SJCRH30 (cell line): Measurements from ENCODE around the gene GRID1. TPM values are rescaled to one million over a fixed set of nuclear protein-coding genes. Genes with fewer than 3 reads are reported as not detected.
"Not testable (repeated sequence)": the region's sequence is repeated elsewhere in the genome, so short reads cannot be mapped to it uniquely, and the experiment has no call there.

Experiments
- DNase-seq, 2 experiments: peaks; one replicate each; pipeline ENCODE4 v3.0.0-alpha.2; 2015 to 2020
- H3K27ac ChIP-seq: fragments of 250-450 bp; sonication (Bioruptor Pico); 2 replicates; pipeline ENCODE4 v1.5.1; 2020; ENCODE audit warnings: mild to moderate bottlenecking, moderate library complexity
- H3K27me3 ChIP-seq: fragments of 250-450 bp; sonication (Bioruptor Pico); 2 replicates; pipeline ENCODE4 v1.5.1; 2020; ENCODE audit warnings: mild to moderate bottlenecking, moderate library complexity
- H3K36me3 ChIP-seq: fragments of 250-450 bp; sonication (Bioruptor Pico); 2 replicates; pipeline ENCODE4 v1.5.1; 2020; ENCODE audit warnings: mild to moderate bottlenecking, moderate library complexity
- H3K4me1 ChIP-seq: fragments of 250-450 bp; sonication (Bioruptor Pico); 2 replicates; pipeline ENCODE4 v1.5.1; 2020; ENCODE audit warnings: mild to moderate bottlenecking, moderate library complexity
- H3K4me3 ChIP-seq: fragments of 250-450 bp; sonication (Bioruptor Pico); 2 replicates; pipeline ENCODE4 v1.5.1; 2020; ENCODE audit warnings: mild to moderate bottlenecking, moderate library complexity
- H3K9me3 ChIP-seq: fragments of 250-450 bp; sonication (Bioruptor Pico); replicated peaks from 2 replicates; pipeline ENCODE4 v1.5.1; 2020; ENCODE audit warnings: mild to moderate bottlenecking, moderate library complexity
- total RNA-seq: library from RNA; depleted of rRNA; stranded (reverse); fragments of >200 nt; shearing (Covaris generic); gene quantifications from 2 replicates; pipeline ENCODE4 v1.2.3, GENCODE V29; 2014

Gene GRID1
- total RNA-seq, 1 experiment from 2014 or later = not detected

GRCh38 chr10:86123304-86123703 is 243.3 kb downstream of the GRID1 start:
- H3K27ac ChIP-seq = no peak overlapping the region
- H3K4me1 ChIP-seq = no peaks in the 10 kb centered on the region
- no peaks in the 10 kb centered on the region for H3K36me3 ChIP-seq
- DNase-seq = no peak
- no peak overlapping the region for H3K4me3 ChIP-seq
- H3K27me3 ChIP-seq = no peaks in the 10 kb centered on the region
- no peaks in the 10 kb centered on the region for H3K9me3 ChIP-seq

- no peaks in the 10 kb centered on the region for H3K4me1 ChIP-seq
- H3K27me3 ChIP-seq = no peaks in the 10 kb centered on the region
- H3K36me3 ChIP-seq = no peaks in the 10 kb centered on the region
- no peaks in the 10 kb centered on the region for H3K9me3 ChIP-seq
- H3K4me3 ChIP-seq = no peak overlapping the region
- no peak overlapping the region for H3K27ac ChIP-seq
- DNase-seq = no peak
Measured at GRCh38 chr10:86122646-86123045, 243.9 kb downstream of the GRID1 start.

- Histone ChIP-seq H3K4me1 (no peaks in the 10 kb centered on the region), H3K4me3 (no peak overlapping the region), H3K9me3 (no peaks in the 10 kb centered on the region), H3K36me3 (no peaks in the 10 kb centered on the region), H3K27me3 (no peaks in the 10 kb centered on the region), H3K27ac (no peak overlapping the region)
- no peak for DNase-seq
Measured at GRCh38 chr10:86121200-86121599, 245.4 kb downstream of the GRID1 start.

GRCh38 chr10:86117051-86117450 is 249.5 kb downstream of the GRID1 start:
- no peak overlapping the region for H3K27ac ChIP-seq
- H3K4me3 ChIP-seq = no peak overlapping the region
- DNase-seq = no peak
- no peaks in the 10 kb centered on the region for H3K27me3 ChIP-seq
- no peaks in the 10 kb centered on the region for H3K4me1 ChIP-seq
- no peaks in the 10 kb centered on the region for H3K9me3 ChIP-seq
- no peaks in the 10 kb centered on the region for H3K36me3 ChIP-seq

DNA sequence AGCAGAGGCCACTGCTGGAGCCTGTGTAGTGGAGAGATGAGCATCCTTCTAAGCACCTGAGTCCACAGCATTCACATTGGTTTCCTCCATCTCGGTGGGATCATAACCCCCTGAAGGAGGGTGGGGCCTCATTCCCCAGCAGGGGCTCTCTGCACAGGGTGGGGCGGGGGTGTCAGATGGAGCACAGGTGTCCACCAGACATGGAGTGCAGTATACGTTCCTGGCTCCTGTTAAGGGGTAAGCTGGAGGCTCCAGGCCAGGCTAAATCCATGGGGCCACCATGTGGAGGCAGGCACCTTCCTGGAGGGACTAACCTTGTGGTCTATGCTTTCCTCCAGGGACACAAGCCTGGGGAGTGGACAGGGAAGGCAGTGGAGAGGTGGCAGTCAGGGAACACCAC is 252.6 kb downstream of the GRID1 start:
- Histone ChIP-seq H3K27ac (no peak overlapping the region), H3K4me1 (no peaks in the 10 kb centered on the region), H3K27me3 (no peaks in the 10 kb centered on the region), H3K36me3 (no peaks in the 10 kb centered on the region), H3K9me3 (no peaks in the 10 kb centered on the region), H3K4me3 (no peak overlapping the region)
- DNase-seq = no peak

GRCh38 chr10:86113501-86113900 is 253.1 kb downstream of the GRID1 start:
- Histone ChIP-seq H3K36me3 (no peaks in the 10 kb centered on the region), H3K9me3 (no peaks in the 10 kb centered on the region), H3K27ac (no peak overlapping the region), H3K27me3 (no peaks in the 10 kb centered on the region), H3K4me1 (no peaks in the 10 kb centered on the region), H3K4me3 (no peak overlapping the region)
- DNase-seq = no peak

GRCh38 chr10:86113044-86113443 is 253.6 kb downstream of the GRID1 start:
- Histone ChIP-seq H3K27me3 (no peaks in the 10 kb centered on the region), H3K36me3 (no peaks in the 10 kb centered on the region), H3K9me3 (no peaks in the 10 kb centered on the region), H3K4me1 (no peaks in the 10 kb centered on the region), H3K4me3 (no peak overlapping the region), H3K27ac (no peak overlapping the region)
- DNase-seq = no peak

DNA sequence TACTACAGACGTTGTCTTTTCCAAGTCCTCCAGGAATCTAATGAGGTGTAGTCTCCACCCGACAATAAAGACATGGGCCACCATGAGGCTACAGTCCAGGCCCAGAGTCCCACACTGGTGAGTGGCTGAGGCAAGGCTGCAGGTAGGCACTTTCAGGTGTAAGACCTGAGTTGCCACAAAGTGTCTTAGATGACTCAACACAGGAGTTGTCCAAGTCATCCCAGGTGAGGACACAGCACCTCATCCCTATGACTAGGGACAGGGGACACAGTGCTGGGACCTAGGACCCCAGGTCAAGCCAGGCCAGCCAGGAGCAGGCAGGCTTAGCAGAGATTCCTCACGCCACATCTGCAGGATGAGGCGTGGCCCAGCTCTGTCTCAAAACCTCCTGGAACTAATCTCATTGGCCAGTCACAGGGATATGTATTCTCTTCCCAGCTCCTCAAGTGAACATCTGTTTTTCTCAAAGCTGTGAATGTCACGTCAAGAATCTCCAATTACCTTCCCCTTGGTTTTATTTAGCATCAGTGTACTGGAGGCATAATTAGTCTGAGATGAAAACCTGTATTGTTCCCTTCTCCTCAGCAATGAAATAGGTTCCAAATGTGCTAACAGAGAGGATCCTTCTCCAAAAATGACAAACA is 254.6 kb downstream of the GRID1 start:
- H3K27me3 ChIP-seq = no peaks in the 10 kb centered on the region
- H3K9me3 ChIP-seq = no peaks in the 10 kb centered on the region
- DNase-seq = no peak
- H3K4me3 ChIP-seq = no peak overlapping the region
- H3K36me3 ChIP-seq = no peaks in the 10 kb centered on the region
- no peak overlapping the region for H3K27ac ChIP-seq
- no peaks in the 10 kb centered on the region for H3K4me1 ChIP-seq

DNA sequence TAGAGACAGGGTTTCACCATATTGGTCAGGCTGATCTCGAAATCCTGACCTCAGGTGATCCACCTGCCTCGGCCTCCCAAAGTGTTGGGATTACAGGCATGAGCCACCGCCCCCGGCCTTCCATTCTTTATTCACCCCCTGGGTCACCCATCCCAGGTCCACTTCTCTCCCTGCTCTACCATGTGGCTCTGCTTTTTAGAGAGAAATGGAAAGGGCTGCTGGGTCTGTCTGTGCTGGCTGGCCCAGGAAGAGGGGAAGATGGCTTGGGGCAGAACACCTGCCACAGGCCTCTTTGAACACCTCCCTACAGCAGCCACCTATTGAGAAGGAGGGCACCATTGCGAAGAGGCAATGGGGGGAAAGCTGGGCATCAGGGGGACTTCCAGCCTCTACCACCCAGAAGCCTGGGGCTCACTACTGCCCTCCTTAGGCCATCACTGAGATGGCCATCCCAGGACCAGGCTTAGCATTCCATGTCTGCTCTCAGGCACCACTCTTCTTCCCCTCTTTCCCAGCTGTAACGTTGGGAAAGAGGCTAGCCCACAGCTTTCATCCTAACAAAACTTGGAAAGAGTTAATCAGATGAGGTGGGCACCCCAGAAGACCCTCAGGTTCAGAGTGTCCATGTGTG is 256.3 kb downstream of the GRID1 start:
- Histone ChIP-seq H3K36me3 (no peaks in the 10 kb centered on the region), H3K27ac (no peak overlapping the region), H3K9me3 (no peaks in the 10 kb centered on the region), H3K4me1 (no peaks in the 10 kb centered on the region), H3K4me3 (no peak overlapping the region), H3K27me3 (no peaks in the 10 kb centered on the region)
- DNase-seq = peak in 1 of 2 experiments; percentile 3

GRCh38 chr10:86109421-86109820 is 257.2 kb downstream of the GRID1 start:
- no peaks in the 10 kb centered on the region for H3K9me3 ChIP-seq
- H3K36me3 ChIP-seq = no peaks in the 10 kb centered on the region
- no peaks in the 10 kb centered on the region for H3K4me1 ChIP-seq
- no peak for DNase-seq
- H3K27me3 ChIP-seq = no peaks in the 10 kb centered on the region
- H3K4me3 ChIP-seq = no peak overlapping the region
- no peak overlapping the region for H3K27ac ChIP-seq

- H3K4me1 ChIP-seq = no peaks in the 10 kb centered on the region
Measured at GRCh38 chr10:86108696-86109095, 257.9 kb downstream of the GRID1 start.

GRCh38 chr10:86107611-86108310 is 258.8 kb downstream of the GRID1 start:
- not testable (repeated sequence) for DNase-seq, H3K9me3 ChIP-seq, H3K27ac ChIP-seq, H3K4me3 ChIP-seq, H3K36me3 ChIP-seq, H3K4me1 ChIP-seq, H3K27me3 ChIP-seq

More at GRCh38 chr10:86108696-86109095, 257.9 kb downstream of the GRID1 start:
- DNase-seq = no peak
- Histone ChIP-seq H3K27ac (no peak overlapping the region), H3K4me3 (no peak overlapping the region), H3K36me3 (no peaks in the 10 kb centered on the region), H3K27me3 (no peaks in the 10 kb centered on the region), H3K9me3 (no peaks in the 10 kb centered on the region)

- H3K4me3 ChIP-seq = no peak overlapping the region
- H3K4me1 ChIP-seq = no peaks in the 10 kb centered on the region
- H3K36me3 ChIP-seq = no peaks in the 10 kb centered on the region
- no peaks in the 10 kb centered on the region for H3K9me3 ChIP-seq
- no peak overlapping the region for H3K27ac ChIP-seq
- DNase-seq = no peak
- H3K27me3 ChIP-seq = no peaks in the 10 kb centered on the region
Measured at GRCh38 chr10:86107131-86107530, 259.5 kb downstream of the GRID1 start.

- no peak for DNase-seq
- Histone ChIP-seq H3K36me3 (no peaks in the 10 kb centered on the region), H3K27ac (no peak overlapping the region), H3K9me3 (no peaks in the 10 kb centered on the region), H3K27me3 (no peaks in the 10 kb centered on the region), H3K4me3 (no peak overlapping the region), H3K4me1 (no peaks in the 10 kb centered on the region)
Measured at GRCh38 chr10:86106616-86107015, 260.0 kb downstream of the GRID1 start.

- H3K4me3 ChIP-seq = no peak overlapping the region
- no peak for DNase-seq
- no peak overlapping the region for H3K27ac ChIP-seq
- H3K36me3 ChIP-seq = no peaks in the 10 kb centered on the region
- H3K4me1 ChIP-seq = no peaks in the 10 kb centered on the region
- H3K9me3 ChIP-seq = no peaks in the 10 kb centered on the region
- H3K27me3 ChIP-seq = no peaks in the 10 kb centered on the region
Measured at GRCh38 chr10:86105640-86106039, 261.0 kb downstream of the GRID1 start.
